ENCODE measurements around the gene DENND4A. TPM values are rescaled to one million over a fixed set of nuclear protein-coding genes. Genes with fewer than 3 reads are reported as not detected.

DENND4A gene
- total RNA-seq, 1 experiment from 2014 or later = 13.2 TPM

- intact Hi-C loops (cut with micrococcal nuclease; ENCODE audit: unreplicated experiment) = no loop called here
- no peak for TF ChIP-seq EZH2 (IDR thresholded peaks at IDR 0.05; ENCODE audit: borderline replicate concordance, low read depth, low read length, poor library complexity, severe bottlenecking)
- no peak for TF ChIP-seq CTCF (conservative IDR thresholded peaks at IDR 0.05; ENCODE audit: low read depth, low read length)
- DNase-seq (ENCODE audit: low spot score) = no peak
- ChIA-PET POLR2A (ENCODE audit: low non-redundant PET) (no interaction called here), CTCF (no interaction called here)
- no peaks in the 10 kb centered on the region for H3K36me3 ChIP-seq (ENCODE audit: insufficient read depth, low read length, poor library complexity, severe bottlenecking)
- H3K27ac ChIP-seq (ENCODE audit: low read depth, low read length, poor library complexity, severe bottlenecking) = no peak overlapping the region
- H3K27me3 ChIP-seq (replicated peaks; ENCODE audit: insufficient read depth, low read depth, low read length, poor library complexity) = no peaks in the 10 kb centered on the region
- peaks cover 17% of the 10 kb centered on the region for H3K4me1 ChIP-seq (ENCODE audit: insufficient read depth, low read length, poor library complexity, severe bottlenecking)
- BruUV-seq (replicated peaks) = no TSS peak
- no peak overlapping the region for H3K4me3 ChIP-seq (ENCODE audit: low read depth, low read length, poor library complexity, severe bottlenecking)
- no peaks in the 10 kb centered on the region for H3K9me3 ChIP-seq (ENCODE audit: low read depth, low read length, poor library complexity, severe bottlenecking)
Observed at GRCh38 chr15:65793818-65794104, 1.7 kb upstream of the DENND4A start.

- TF ChIP-seq EZH2 (IDR thresholded peaks at IDR 0.05; ENCODE audit: borderline replicate concordance, low read depth, low read length, poor library complexity, severe bottlenecking) (no peak), CTCF (conservative IDR thresholded peaks at IDR 0.05; ENCODE audit: low read depth, low read length) (no peak)
- peak overlapping the region; percentile 86 for H3K27ac ChIP-seq (ENCODE audit: low read depth, low read length, poor library complexity, severe bottlenecking)
- H3K9me3 ChIP-seq (ENCODE audit: low read depth, low read length, poor library complexity, severe bottlenecking) = no peaks in the 10 kb centered on the region
- H3K36me3 ChIP-seq (ENCODE audit: insufficient read depth, low read length, poor library complexity, severe bottlenecking) = no peaks in the 10 kb centered on the region
- ChIA-PET CTCF (no interaction called here), POLR2A (ENCODE audit: low non-redundant PET) (no interaction called here)
- peak overlapping the region; percentile 80 for H3K4me3 ChIP-seq (ENCODE audit: low read depth, low read length, poor library complexity, severe bottlenecking)
- intact Hi-C loops (cut with micrococcal nuclease; ENCODE audit: unreplicated experiment) = loop anchor here (1.0 kb wide), 1 partner anchor 76 kb away; the partner anchor contains the start of gene RAB11A
- DNase-seq (ENCODE audit: low spot score) = no peak
- H3K4me1 ChIP-seq (ENCODE audit: insufficient read depth, low read length, poor library complexity, severe bottlenecking) = peaks cover 17% of the 10 kb centered on the region
- H3K27me3 ChIP-seq (replicated peaks; ENCODE audit: insufficient read depth, low read depth, low read length, poor library complexity) = no peaks in the 10 kb centered on the region
- no TSS peak for BruUV-seq (replicated peaks)
Observed at GRCh38 chr15:65792988-65793817, 1.1 kb upstream of the DENND4A start.

GRCh38 chr15:65791335-65792137, 557 bp downstream of the DENND4A start:
- TF ChIP-seq EZH2 (IDR thresholded peaks at IDR 0.05; ENCODE audit: borderline replicate concordance, low read depth, low read length, poor library complexity, severe bottlenecking) (no peak), CTCF (conservative IDR thresholded peaks at IDR 0.05; ENCODE audit: low read depth, low read length) (no peak)
- H3K4me1 ChIP-seq (ENCODE audit: insufficient read depth, low read length, poor library complexity, severe bottlenecking) = peaks cover 17% of the 10 kb centered on the region
- ChIA-PET CTCF (interaction anchor here (0.5 to 0.6 kb wide), 2 partner anchors 29 to 65 kb away, joined by 3 to 8 read pairs; no protein-coding TSS in a partner anchor), POLR2A (ENCODE audit: low non-redundant PET) (no interaction called here)
- peak overlapping the region; percentile 83 for H3K27ac ChIP-seq (ENCODE audit: low read depth, low read length, poor library complexity, severe bottlenecking)
- peak overlapping the region; percentile 80 for H3K4me3 ChIP-seq (ENCODE audit: low read depth, low read length, poor library complexity, severe bottlenecking)
- H3K27me3 ChIP-seq (replicated peaks; ENCODE audit: insufficient read depth, low read depth, low read length, poor library complexity) = no peaks in the 10 kb centered on the region
- H3K36me3 ChIP-seq (ENCODE audit: insufficient read depth, low read length, poor library complexity, severe bottlenecking) = no peaks in the 10 kb centered on the region
- intact Hi-C loops (cut with micrococcal nuclease; ENCODE audit: unreplicated experiment) = loop anchor here (1.0 kb wide), 1 partner anchor 78 kb away; the partner anchor contains the start of gene RAB11A
- DNase-seq (ENCODE audit: low spot score) = peak; percentile 68
- BruUV-seq (replicated peaks) = no TSS peak
- no peaks in the 10 kb centered on the region for H3K9me3 ChIP-seq (ENCODE audit: low read depth, low read length, poor library complexity, severe bottlenecking)

All from A673 (cell line).